Activated naive CD8-positive, alpha-beta T cell (primary cell): ENCODE measurements around the gene SHC3.

Experiments
- H3K27ac Mint-ChIP-seq: one replicate; pipeline ENCODE4 v1.8.0; 2021; ENCODE audit warnings: mixed read lengths
- H3K27me3 Mint-ChIP-seq: one replicate; pipeline ENCODE4 v1.8.0; 2021; ENCODE audit warnings: mixed read lengths
- H3K36me3 Mint-ChIP-seq: one replicate; pipeline ENCODE4 v1.8.0; 2021; ENCODE audit warnings: mixed read lengths
- H3K4me1 Mint-ChIP-seq: one replicate; pipeline ENCODE4 v1.8.0; 2021; ENCODE audit warnings: low read depth, mixed read lengths
- H3K4me3 Mint-ChIP-seq: one replicate; pipeline ENCODE4 v1.8.0; 2021; ENCODE audit warnings: mild to moderate bottlenecking, mixed read lengths
- H3K9me3 Mint-ChIP-seq: one replicate; pipeline ENCODE4 v1.8.0; 2021; ENCODE audit warnings: low read depth, mixed read lengths

SHC3 gene

GRCh38 chr9:89115426-89115825, 63.2 kb downstream of the SHC3 start:
- no peak overlapping the region for H3K4me3 Mint-ChIP-seq
- H3K27ac Mint-ChIP-seq, result no peak overlapping the region
- H3K36me3 Mint-ChIP-seq, result no peaks in the 10 kb centered on the region
- peaks cover 5% of the 10 kb centered on the region for H3K9me3 Mint-ChIP-seq
- H3K27me3 Mint-ChIP-seq, result peaks cover 12% of the 10 kb centered on the region
- H3K4me1 Mint-ChIP-seq, result no peaks in the 10 kb centered on the region

- no peaks in the 10 kb centered on the region for H3K36me3 Mint-ChIP-seq
- H3K4me1 Mint-ChIP-seq, result no peaks in the 10 kb centered on the region
- no peak overlapping the region for H3K4me3 Mint-ChIP-seq
- peaks cover 5% of the 10 kb centered on the region for H3K9me3 Mint-ChIP-seq
- no peak overlapping the region for H3K27ac Mint-ChIP-seq
- peaks cover 12% of the 10 kb centered on the region for H3K27me3 Mint-ChIP-seq
Measured at GRCh38 chr9:89114741-89115140, 63.9 kb downstream of the SHC3 start.

GRCh38 chr9:89113851-89114250, 64.8 kb downstream of the SHC3 start:
- no peak overlapping the region for H3K27ac Mint-ChIP-seq
- no peaks in the 10 kb centered on the region for H3K4me1 Mint-ChIP-seq
- H3K36me3 Mint-ChIP-seq, result no peaks in the 10 kb centered on the region
- H3K27me3 Mint-ChIP-seq, result peaks cover 12% of the 10 kb centered on the region
- H3K9me3 Mint-ChIP-seq, result peaks cover 2% of the 10 kb centered on the region
- no peak overlapping the region for H3K4me3 Mint-ChIP-seq

- no peaks in the 10 kb centered on the region for H3K36me3 Mint-ChIP-seq
- peaks cover 12% of the 10 kb centered on the region for H3K27me3 Mint-ChIP-seq
- H3K27ac Mint-ChIP-seq, result no peak overlapping the region
- no peak overlapping the region for H3K4me3 Mint-ChIP-seq
- no peaks in the 10 kb centered on the region for H3K9me3 Mint-ChIP-seq
- no peaks in the 10 kb centered on the region for H3K4me1 Mint-ChIP-seq
Measured at GRCh38 chr9:89112243-89112642, 66.4 kb downstream of the SHC3 start.

GRCh38 chr9:89109666-89110065, 69.0 kb downstream of the SHC3 start:
- no peaks in the 10 kb centered on the region for H3K36me3 Mint-ChIP-seq
- no peaks in the 10 kb centered on the region for H3K4me1 Mint-ChIP-seq
- no peak overlapping the region for H3K4me3 Mint-ChIP-seq
- no peaks in the 10 kb centered on the region for H3K9me3 Mint-ChIP-seq
- peaks cover 11% of the 10 kb centered on the region for H3K27me3 Mint-ChIP-seq
- H3K27ac Mint-ChIP-seq, result no peak overlapping the region

GRCh38 chr9:89107406-89107805, 71.2 kb downstream of the SHC3 start:
- Mint-ChIP-seq H3K27ac (no peak overlapping the region), H3K27me3 (peaks cover 5% of the 10 kb centered on the region), H3K4me1 (no peaks in the 10 kb centered on the region), H3K9me3 (no peaks in the 10 kb centered on the region), H3K36me3 (no peaks in the 10 kb centered on the region), H3K4me3 (no peak overlapping the region)

GRCh38 chr9:89106224-89106851, 72.3 kb downstream of the SHC3 start:
- H3K27me3 Mint-ChIP-seq, result peaks cover 6% of the 10 kb centered on the region
- no peak overlapping the region for H3K27ac Mint-ChIP-seq
- no peaks in the 10 kb centered on the region for H3K4me1 Mint-ChIP-seq
- no peak overlapping the region for H3K4me3 Mint-ChIP-seq
- H3K36me3 Mint-ChIP-seq, result no peaks in the 10 kb centered on the region
- no peaks in the 10 kb centered on the region for H3K9me3 Mint-ChIP-seq

- H3K9me3 Mint-ChIP-seq, result no peaks in the 10 kb centered on the region
- H3K4me3 Mint-ChIP-seq, result no peak overlapping the region
- no peak overlapping the region for H3K27ac Mint-ChIP-seq
- no peaks in the 10 kb centered on the region for H3K4me1 Mint-ChIP-seq
- H3K27me3 Mint-ChIP-seq, result peaks cover 6% of the 10 kb centered on the region
- no peaks in the 10 kb centered on the region for H3K36me3 Mint-ChIP-seq
Measured at GRCh38 chr9:89104821-89105220, 73.8 kb downstream of the SHC3 start.

GRCh38 chr9:89097219-89097618, 81.4 kb downstream of the SHC3 start:
- no peak overlapping the region for H3K4me3 Mint-ChIP-seq
- peaks cover 9% of the 10 kb centered on the region for H3K27me3 Mint-ChIP-seq
- no peaks in the 10 kb centered on the region for H3K4me1 Mint-ChIP-seq
- H3K27ac Mint-ChIP-seq, result no peak overlapping the region
- H3K9me3 Mint-ChIP-seq, result no peaks in the 10 kb centered on the region
- no peaks in the 10 kb centered on the region for H3K36me3 Mint-ChIP-seq

GRCh38 chr9:89096807-89097206, 81.8 kb downstream of the SHC3 start:
- Mint-ChIP-seq H3K27me3 (peaks cover 7% of the 10 kb centered on the region), H3K27ac (no peak overlapping the region)

GRCh38 chr9:89095761-89096528, 82.7 kb downstream of the SHC3 start:
- H3K27me3 Mint-ChIP-seq, result peaks cover 7% of the 10 kb centered on the region
- no peaks in the 10 kb centered on the region for H3K9me3 Mint-ChIP-seq
- peaks cover 3% of the 10 kb centered on the region for H3K36me3 Mint-ChIP-seq
- no peaks in the 10 kb centered on the region for H3K4me1 Mint-ChIP-seq
- H3K27ac Mint-ChIP-seq, result no peak overlapping the region
- H3K4me3 Mint-ChIP-seq, result no peak overlapping the region

More at GRCh38 chr9:89096807-89097206, 81.8 kb downstream of the SHC3 start:
- Mint-ChIP-seq H3K4me1 (no peaks in the 10 kb centered on the region), H3K9me3 (no peaks in the 10 kb centered on the region), H3K4me3 (no peak overlapping the region), H3K36me3 (peaks cover under 1% of the 10 kb centered on the region)

GRCh38 chr9:89093201-89093975, 85.2 kb downstream of the SHC3 start:
- Mint-ChIP-seq H3K9me3 (no peaks in the 10 kb centered on the region), H3K27ac (no peak overlapping the region), H3K4me3 (no peak overlapping the region), H3K36me3 (peaks cover 3% of the 10 kb centered on the region), H3K27me3 (peaks cover 7% of the 10 kb centered on the region), H3K4me1 (peaks cover 4% of the 10 kb centered on the region)

GRCh38 chr9:89089176-89089575, 89.4 kb downstream of the SHC3 start:
- no peak overlapping the region for H3K4me3 Mint-ChIP-seq
- H3K9me3 Mint-ChIP-seq, result no peaks in the 10 kb centered on the region
- H3K36me3 Mint-ChIP-seq, result peaks cover 3% of the 10 kb centered on the region
- H3K27me3 Mint-ChIP-seq, result no peaks in the 10 kb centered on the region
- H3K27ac Mint-ChIP-seq, result no peak overlapping the region
- H3K4me1 Mint-ChIP-seq, result peaks cover 7% of the 10 kb centered on the region

GRCh38 chr9:89083626-89084025, 95.0 kb downstream of the SHC3 start:
- peaks cover 4% of the 10 kb centered on the region for H3K9me3 Mint-ChIP-seq
- no peak overlapping the region for H3K4me3 Mint-ChIP-seq
- peaks cover 6% of the 10 kb centered on the region for H3K4me1 Mint-ChIP-seq
- H3K36me3 Mint-ChIP-seq, result peaks cover 4% of the 10 kb centered on the region
- peaks cover 18% of the 10 kb centered on the region for H3K27me3 Mint-ChIP-seq
- H3K27ac Mint-ChIP-seq, result no peak overlapping the region

GRCh38 chr9:89080193-89080592, 98.4 kb downstream of the SHC3 start:
- H3K27me3 Mint-ChIP-seq, result peaks cover 21% of the 10 kb centered on the region
- no peak overlapping the region for H3K27ac Mint-ChIP-seq
- no peak overlapping the region for H3K4me3 Mint-ChIP-seq
- peaks cover 4% of the 10 kb centered on the region for H3K9me3 Mint-ChIP-seq
- H3K36me3 Mint-ChIP-seq, result peaks cover 4% of the 10 kb centered on the region
- H3K4me1 Mint-ChIP-seq, result no peaks in the 10 kb centered on the region
